ENCODE data around the gene RADIL. TPM values are rescaled to one million over a fixed set of nuclear protein-coding genes. Genes with fewer than 3 reads are reported as not detected.

RADIL gene
- total RNA-seq, 4 donors from 2014 or later: 2.1 to 6.8 (median 3.6) TPM

GRCh38 chr7:4787947-4788626 is 95.4 kb downstream of the RADIL start:
- no peak overlapping the region for H3K4me3 ChIP-seq
- H3K36me3 ChIP-seq: peaks cover 91% of the 10 kb centered on the region
- no peaks in the 10 kb centered on the region for H3K27me3 ChIP-seq
- H3K9me3 ChIP-seq: no peaks in the 10 kb centered on the region
- WGBS: 21% methylated on average over 3 of the region's 23 CpGs
- TF ChIP-seq POLR2AphosphoS5 (IDR thresholded peaks at IDR 0.05) (no peak), CTCF (IDR thresholded peaks at IDR 0.05) (no peak), POLR2A (IDR thresholded peaks at IDR 0.05) (no peak), EP300 (IDR thresholded peaks at IDR 0.05) (no peak)
- peaks cover 21% of the 10 kb centered on the region for H3K4me1 ChIP-seq
- no peak overlapping the region for H3K27ac ChIP-seq
- DNase-seq (ENCODE audit: low spot score in 2 of 2): no peak

GRCh38 chr7:4787541-4787940 is 96.0 kb downstream of the RADIL start:
- Histone ChIP-seq H3K9me3 (no peaks in the 10 kb centered on the region), H3K36me3 (peaks cover 97% of the 10 kb centered on the region), H3K4me3 (no peak overlapping the region), H3K27me3 (no peaks in the 10 kb centered on the region), H3K4me1 (peaks cover 19% of the 10 kb centered on the region), H3K27ac (no peak overlapping the region)
- no peak for DNase-seq (ENCODE audit: low spot score in 2 of 2)
- no peak for TF ChIP-seq POLR2AphosphoS5 (IDR thresholded peaks at IDR 0.05)
- no peak for TF ChIP-seq EP300 (IDR thresholded peaks at IDR 0.05)
- TF ChIP-seq POLR2A (IDR thresholded peaks at IDR 0.05): no peak
- no peak for TF ChIP-seq CTCF (IDR thresholded peaks at IDR 0.05)
- 89% methylated on average over 9 of the region's 17 CpGs for WGBS

GRCh38 chr7:4786015-4786414 is 97.5 kb downstream of the RADIL start:
- peaks cover 14% of the 10 kb centered on the region for H3K4me1 ChIP-seq
- TF ChIP-seq POLR2A (IDR thresholded peaks at IDR 0.05): no peak
- TF ChIP-seq POLR2AphosphoS5 (IDR thresholded peaks at IDR 0.05): no peak
- TF ChIP-seq CTCF (IDR thresholded peaks at IDR 0.05): no peak
- TF ChIP-seq EP300 (IDR thresholded peaks at IDR 0.05): no peak
- no peak for DNase-seq (ENCODE audit: low spot score in 2 of 2)
- 92% methylated on average over 10 of the region's 17 CpGs for WGBS
- H3K4me3 ChIP-seq: no peak overlapping the region
- H3K27ac ChIP-seq: no peak overlapping the region
- H3K27me3 ChIP-seq: no peaks in the 10 kb centered on the region
- H3K9me3 ChIP-seq: no peaks in the 10 kb centered on the region
- H3K36me3 ChIP-seq: peaks cover 99% of the 10 kb centered on the region

- Histone ChIP-seq H3K4me3 (no peak overlapping the region), H3K27ac (no peak overlapping the region), H3K36me3 (peaks cover 96% of the 10 kb centered on the region), H3K27me3 (no peaks in the 10 kb centered on the region), H3K4me1 (peaks cover 14% of the 10 kb centered on the region), H3K9me3 (no peaks in the 10 kb centered on the region)
- no peak for TF ChIP-seq CTCF (IDR thresholded peaks at IDR 0.05)
- no peak for TF ChIP-seq POLR2AphosphoS5 (IDR thresholded peaks at IDR 0.05)
- TF ChIP-seq POLR2A (IDR thresholded peaks at IDR 0.05): no peak
- no peak for TF ChIP-seq EP300 (IDR thresholded peaks at IDR 0.05)
- no peak for DNase-seq (ENCODE audit: low spot score in 2 of 2)
- WGBS: 77% methylated on average over 15 of the region's 20 CpGs
Observed at GRCh38 chr7:4785371-4785770, 98.1 kb downstream of the RADIL start.

GRCh38 chr7:4784799-4785198 is 98.7 kb downstream of the RADIL start:
- peaks cover 90% of the 10 kb centered on the region for H3K36me3 ChIP-seq
- 86% methylated on average over 1 of the region's 19 CpGs for WGBS
- no peak overlapping the region for H3K27ac ChIP-seq
- H3K4me3 ChIP-seq: no peak overlapping the region
- no peak for DNase-seq (ENCODE audit: low spot score in 2 of 2)
- peaks cover 14% of the 10 kb centered on the region for H3K4me1 ChIP-seq
- H3K27me3 ChIP-seq: no peaks in the 10 kb centered on the region
- no peaks in the 10 kb centered on the region for H3K9me3 ChIP-seq
- TF ChIP-seq POLR2AphosphoS5 (IDR thresholded peaks at IDR 0.05) (no peak), EP300 (IDR thresholded peaks at IDR 0.05) (no peak), CTCF (IDR thresholded peaks at IDR 0.05) (no peak), POLR2A (IDR thresholded peaks at IDR 0.05) (no peak)
